Fibroblast of upper back skin (primary cell): ENCODE results near the gene SALL3.

Experiments used
- DNase-seq: peaks from one replicate; pipeline ENCODE4 v3.0.0-alpha.2; 2013

Gene SALL3

GRCh38 chr18:79008356-79008940 is 28.8 kb downstream of the SALL3 start:
- no peak for DNase-seq

GRCh38 chr18:79010802-79011201 is 31.2 kb downstream of the SALL3 start:
- DNase-seq = no peak

GRCh38 chr18:79011300-79011870 is 31.8 kb downstream of the SALL3 start:
- DNase-seq = no peak

GRCh38 chr18:79013869-79014268 is 34.3 kb downstream of the SALL3 start:
- no peak for DNase-seq

GRCh38 chr18:79018911-79019310 is 39.3 kb downstream of the SALL3 start:
- DNase-seq = no peak

- no peak for DNase-seq
These were observed 40.3 kb downstream of the SALL3 start for GRCh38 chr18:79019881-79020280.

GRCh38 chr18:79022603-79023002 is 43.0 kb downstream of the SALL3 start:
- no peak for DNase-seq

- DNase-seq = no peak
These were observed 46.9 kb downstream of the SALL3 start for GRCh38 chr18:79026491-79026890.

- DNase-seq = no peak
These were observed 51.1 kb downstream of the SALL3 start for GRCh38 chr18:79030680-79031079.

- DNase-seq = no peak
These were observed 62.7 kb downstream of the SALL3 start for GRCh38 chr18:79042276-79042675.

- DNase-seq = no peak
These were observed 63.7 kb downstream of the SALL3 start for GRCh38 chr18:79043288-79043687.

- DNase-seq = no peak
These were observed 66.9 kb downstream of the SALL3 start for GRCh38 chr18:79046522-79046921.

- no peak for DNase-seq
These were observed 68.1 kb downstream of the SALL3 start for GRCh38 chr18:79047556-79048244.

GRCh38 chr18:79048245-79048632 is 68.6 kb downstream of the SALL3 start:
- no peak for DNase-seq

GRCh38 chr18:79049506-79049905 is 69.9 kb downstream of the SALL3 start:
- DNase-seq = no peak
